NCI-H128 (cell line): Measurements from ENCODE around the gene SUV39H1.
"Not testable (repeated sequence)": the region's sequence is repeated elsewhere in the genome, so short reads cannot be mapped to it uniquely, and the experiment has no call there.

ENCODE experiments used
- DNase-seq: peaks from one replicate; lab custom pipeline; 2025; ENCODE audit not compliant: unreplicated experiment; lab: John Stamatoyannopoulos, UW

The SUV39H1 gene, protein sequence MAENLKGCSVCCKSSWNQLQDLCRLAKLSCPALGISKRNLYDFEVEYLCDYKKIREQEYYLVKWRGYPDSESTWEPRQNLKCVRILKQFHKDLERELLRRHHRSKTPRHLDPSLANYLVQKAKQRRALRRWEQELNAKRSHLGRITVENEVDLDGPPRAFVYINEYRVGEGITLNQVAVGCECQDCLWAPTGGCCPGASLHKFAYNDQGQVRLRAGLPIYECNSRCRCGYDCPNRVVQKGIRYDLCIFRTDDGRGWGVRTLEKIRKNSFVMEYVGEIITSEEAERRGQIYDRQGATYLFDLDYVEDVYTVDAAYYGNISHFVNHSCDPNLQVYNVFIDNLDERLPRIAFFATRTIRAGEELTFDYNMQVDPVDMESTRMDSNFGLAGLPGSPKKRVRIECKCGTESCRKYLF

GRCh38 chrX:48696301-48696908 is at the start of gene SUV39H1:
Gene SUV39H1, plus strand, starts transcription at chrX:48696734. Its CDS starts 51 bp downstream, at chrX:48696785.
- peak; percentile 66 for DNase-seq

DNA sequence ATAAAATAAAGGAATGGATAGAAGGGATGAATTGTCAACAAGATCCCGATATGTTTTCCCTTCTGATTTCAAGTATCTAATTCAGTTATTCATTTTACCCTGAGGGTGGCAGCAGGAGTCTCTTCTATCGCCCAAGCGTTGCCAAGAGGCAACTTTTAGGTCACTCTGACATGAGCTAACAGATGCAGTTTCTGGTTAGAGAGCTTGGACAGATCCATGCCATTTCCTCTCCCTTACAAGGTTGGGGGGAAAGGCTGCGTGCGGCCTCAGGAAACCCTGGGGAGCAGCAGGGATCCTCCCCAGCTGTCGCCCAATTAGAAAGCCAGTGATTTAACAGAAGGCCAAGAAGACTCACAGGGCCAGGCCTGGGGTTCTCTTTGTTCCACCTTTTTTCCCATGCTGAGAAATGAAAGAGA is 48.2 kb upstream of the SUV39H1 start:
- DNase-seq = peak; percentile 9

DNA sequence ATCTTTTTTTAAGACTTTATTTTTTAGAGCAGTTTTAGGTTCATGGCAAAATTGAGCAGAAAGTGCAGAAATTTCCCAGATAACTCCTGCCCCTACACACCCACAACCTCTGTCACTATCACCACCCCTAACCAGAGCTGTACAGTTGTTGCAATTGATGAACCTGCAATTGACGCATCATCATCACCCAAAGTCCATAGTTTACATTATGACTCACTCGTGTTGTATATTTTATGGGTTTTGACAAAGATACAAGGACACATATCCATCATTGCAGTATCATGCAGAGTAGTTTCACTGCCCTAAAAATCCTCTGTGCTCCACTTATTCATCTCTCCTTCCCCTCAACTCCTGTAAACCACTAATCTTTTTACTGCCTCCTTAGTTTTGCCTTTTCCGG is 47.4 kb upstream of the SUV39H1 start:
- no peak for DNase-seq

- not testable (repeated sequence) for DNase-seq
These were observed 44.4 kb upstream of the SUV39H1 start for GRCh38 chrX:48652055-48652579.

GRCh38 chrX:48654746-48655145 is 41.8 kb upstream of the SUV39H1 start:
- not testable (repeated sequence) for DNase-seq

DNA sequence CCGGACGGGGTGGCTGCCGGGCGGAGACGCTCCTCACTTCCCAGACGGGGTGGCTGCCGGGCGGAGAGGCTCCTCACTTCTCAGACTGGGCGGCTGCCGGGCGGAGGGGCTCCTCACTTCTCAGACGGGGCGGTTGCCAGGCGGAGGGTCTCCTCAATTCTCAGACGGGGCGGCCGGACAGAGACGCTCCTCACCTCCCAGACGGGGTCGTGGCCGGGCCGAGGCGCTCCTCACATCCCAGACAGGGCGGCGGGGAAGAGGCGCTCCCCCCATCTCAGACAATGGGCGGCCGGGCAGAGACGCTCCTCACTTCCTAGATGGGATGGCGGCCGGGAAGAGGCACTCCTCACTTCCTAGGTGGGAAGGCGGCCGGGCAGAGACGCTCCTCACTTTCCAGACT is 36.8 kb upstream of the SUV39H1 start:
- DNase-seq = not testable (repeated sequence)

DNA sequence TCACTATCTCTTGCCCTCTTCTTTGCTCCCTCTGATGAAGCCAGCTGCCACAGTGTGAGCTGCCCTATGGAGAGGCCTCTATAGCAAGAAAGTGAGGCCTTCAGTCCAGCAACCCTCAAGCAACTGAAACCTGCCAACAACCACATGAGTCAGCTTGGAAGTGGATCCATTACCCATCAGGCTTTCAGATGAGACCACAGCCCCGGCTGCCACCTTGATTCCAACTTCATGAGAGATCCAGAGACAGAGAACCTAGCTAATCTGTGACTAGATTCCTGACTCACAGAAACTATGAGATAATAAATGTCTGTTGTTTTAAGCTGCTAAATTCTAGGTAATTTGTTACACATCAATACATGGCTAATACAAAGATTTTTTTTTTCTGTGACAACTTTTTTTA is 33.3 kb upstream of the SUV39H1 start:
- DNase-seq = no peak

GRCh38 chrX:48664156-48664555 is 32.4 kb upstream of the SUV39H1 start:
- DNase-seq = no peak

DNA sequence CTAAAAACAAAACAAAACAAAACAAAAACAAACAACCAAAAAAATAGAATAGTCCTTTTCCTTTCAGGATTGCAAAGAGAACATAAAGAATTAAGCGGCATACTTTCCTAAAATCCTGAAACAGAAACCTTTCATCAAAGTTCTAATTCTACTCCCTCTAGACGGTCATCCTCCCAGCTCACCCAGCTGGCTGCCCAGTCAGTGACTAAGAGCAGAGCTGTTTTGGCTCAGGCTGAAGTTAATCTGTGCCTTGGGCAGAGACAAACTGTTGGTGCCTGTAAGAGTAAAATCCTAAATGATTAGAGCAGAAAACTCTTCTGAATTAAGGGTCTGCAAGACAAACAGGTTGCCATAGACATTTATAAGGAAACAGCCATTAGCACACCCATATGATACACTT is 30.5 kb upstream of the SUV39H1 start:
- DNase-seq = no peak

DNA sequence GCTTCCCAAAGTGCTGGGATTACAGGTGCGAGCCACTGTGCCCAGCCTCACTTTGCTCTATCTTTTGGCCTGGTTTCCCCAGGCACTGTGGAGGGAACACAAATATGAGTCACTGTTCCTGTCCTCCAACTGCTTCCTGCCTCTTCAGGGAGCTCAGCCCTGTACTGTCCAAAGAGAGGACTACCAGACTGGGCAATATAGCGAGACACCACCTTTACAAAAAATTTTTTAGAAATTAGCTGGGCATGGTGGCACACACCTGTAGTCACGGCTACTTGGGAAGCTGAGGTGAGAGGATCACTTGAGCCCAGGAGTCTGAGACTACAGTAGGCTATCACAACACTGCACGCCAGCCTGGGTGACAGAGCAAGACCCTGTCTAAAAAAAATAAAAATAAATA is 29.9 kb upstream of the SUV39H1 start:
- DNase-seq = no peak

DNA sequence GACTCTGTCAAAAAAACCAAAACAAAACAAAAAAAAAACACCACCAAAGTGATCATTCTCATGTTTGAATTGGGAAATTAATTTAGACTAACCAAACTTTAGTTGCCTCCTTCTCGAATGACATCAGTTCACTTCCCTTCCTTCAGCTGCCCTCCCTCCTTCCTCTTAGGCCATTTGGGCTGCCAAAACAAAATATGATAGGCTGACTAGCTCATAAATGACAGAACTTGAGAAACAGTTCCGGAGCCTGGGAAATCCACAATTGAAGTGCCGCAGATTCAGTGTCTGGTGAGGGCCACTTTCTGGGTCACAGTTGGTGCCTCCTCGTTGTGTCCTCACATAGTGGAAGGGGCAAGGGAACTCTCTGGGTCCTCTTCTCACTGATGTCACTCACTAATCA is 29.0 kb upstream of the SUV39H1 start:
- DNase-seq = no peak

GRCh38 chrX:48668187-48668586 is 28.3 kb upstream of the SUV39H1 start:
- not testable (repeated sequence) for DNase-seq

DNA sequence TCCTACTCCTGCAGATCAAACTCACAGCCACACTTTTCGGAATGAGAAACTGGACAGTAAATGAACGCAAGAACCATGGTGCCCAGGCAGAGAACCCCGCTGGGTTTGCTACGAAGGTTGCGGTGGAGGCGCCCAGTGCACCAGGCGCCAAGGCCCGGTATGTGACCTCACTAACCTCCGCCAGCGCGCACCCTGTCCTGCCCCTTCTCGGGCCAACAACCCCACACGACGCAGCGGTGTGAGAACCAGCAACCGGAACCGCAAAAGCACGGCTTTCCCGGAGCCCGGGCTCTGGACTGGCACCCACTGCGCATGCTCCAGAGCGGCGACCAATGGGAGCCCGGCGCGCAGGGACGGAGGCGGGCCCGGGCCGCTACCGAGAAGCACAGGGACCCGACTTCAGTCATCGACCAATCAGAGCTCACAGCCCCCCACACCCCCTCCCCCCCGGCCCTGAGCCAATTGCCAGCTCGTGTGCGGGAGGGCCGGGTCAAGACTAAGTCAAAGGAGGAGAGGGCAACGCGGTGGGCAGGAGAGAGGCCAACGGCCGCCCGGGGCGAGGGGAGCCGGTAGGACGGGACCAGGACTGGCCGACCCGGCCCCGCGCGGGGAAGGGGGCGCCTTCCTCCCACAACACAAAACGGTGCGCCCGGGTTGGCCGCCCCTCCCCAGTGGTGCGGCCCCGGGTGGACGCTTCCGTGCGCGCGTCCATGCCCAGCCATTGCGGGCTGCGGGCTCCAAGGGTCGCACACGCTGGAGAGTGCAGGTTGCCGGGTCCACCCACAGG is 20.2 kb upstream of the SUV39H1 start:
- peak; percentile 73 for DNase-seq

DNA sequence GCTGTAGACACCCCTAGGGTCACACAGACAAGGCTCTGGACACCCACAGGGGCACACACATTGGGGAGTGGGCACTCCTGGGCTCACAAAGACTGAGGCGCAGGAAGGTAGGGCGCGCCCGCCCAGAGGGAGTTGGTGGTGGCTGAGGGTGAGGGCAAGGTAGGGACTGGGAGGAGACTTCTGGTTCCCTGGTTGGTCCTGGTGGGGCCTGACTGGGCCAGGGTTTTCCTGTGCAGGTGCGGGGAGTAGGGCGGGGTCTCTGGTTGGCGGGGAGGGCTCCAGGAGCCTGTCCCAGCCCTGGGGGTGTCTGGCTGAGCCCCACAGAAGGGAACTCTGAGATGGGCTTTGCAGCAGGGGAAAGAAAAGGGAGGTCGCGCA is 19.7 kb upstream of the SUV39H1 start:
- no peak for DNase-seq

DNA sequence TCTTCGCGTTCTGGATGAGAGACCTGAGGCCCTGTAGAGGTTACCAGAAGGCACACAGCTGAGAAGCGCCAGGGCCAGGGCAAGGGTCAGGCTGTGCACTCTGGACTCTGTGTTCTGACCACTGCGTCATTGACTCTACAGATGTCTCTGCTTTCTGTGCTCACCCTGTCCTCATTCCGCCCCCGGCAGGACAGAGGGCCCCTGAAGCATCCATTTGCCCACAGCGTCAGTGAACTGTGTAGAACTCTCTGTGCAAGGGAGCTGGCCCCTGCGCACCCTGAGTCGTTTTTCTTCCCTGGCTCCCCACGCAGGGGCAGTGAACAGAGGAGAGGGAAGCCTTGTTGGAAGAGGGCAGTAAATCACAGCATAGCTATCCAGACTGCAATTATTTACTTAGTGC is 19.0 kb upstream of the SUV39H1 start:
- no peak for DNase-seq

DNA sequence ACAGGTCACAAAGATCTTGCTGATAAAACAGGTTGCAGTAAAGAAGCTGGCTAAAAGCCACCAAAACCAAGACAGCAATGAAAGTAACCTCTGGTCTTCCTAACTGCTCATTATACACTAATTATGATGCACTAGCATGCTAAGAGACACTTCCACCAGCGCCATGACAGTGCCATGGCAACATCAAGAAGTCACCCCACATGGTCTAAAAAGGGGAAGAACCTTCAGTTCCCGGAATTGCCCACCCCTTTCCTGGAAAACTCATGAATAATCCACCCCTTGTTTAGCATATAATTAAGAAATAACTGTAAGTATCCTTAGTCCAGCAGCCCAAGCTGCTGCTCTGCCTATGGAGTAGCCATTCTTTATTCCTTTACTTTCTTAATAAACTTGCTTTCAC is 16.1 kb upstream of the SUV39H1 start:
- DNase-seq = not testable (repeated sequence)

GRCh38 chrX:48680925-48681324 is 15.6 kb upstream of the SUV39H1 start:
- not testable (repeated sequence) for DNase-seq

- DNase-seq = no peak
These were observed 14.9 kb upstream of the SUV39H1 start for GRCh38 chrX:48681539-48682183.

DNA sequence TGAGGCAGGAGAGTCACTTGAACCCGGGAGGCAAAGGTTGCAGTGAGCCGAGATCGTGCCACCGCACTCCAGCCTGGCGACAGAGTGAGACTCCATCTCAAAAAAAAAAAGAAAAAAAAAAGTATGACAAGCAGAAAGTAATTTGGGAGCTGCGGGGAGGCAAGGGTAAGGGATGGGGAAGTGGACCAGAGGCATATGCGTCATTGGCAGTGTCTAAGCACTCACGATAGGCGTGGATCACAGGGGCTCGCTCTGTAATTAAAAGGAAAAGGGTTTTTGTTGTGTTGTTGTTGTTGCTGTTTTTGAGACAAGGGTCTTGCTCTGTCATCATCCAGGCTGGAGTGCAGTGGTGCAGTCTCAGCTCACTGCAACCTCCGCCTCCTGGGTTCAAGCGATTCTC is 13.7 kb upstream of the SUV39H1 start:
- DNase-seq = not testable (repeated sequence)

GRCh38 chrX:48683411-48683982 is 13.0 kb upstream of the SUV39H1 start, which contains the start of gene WAS:
Gene WAS, plus strand, starts transcription at chrX:48683799. Its CDS starts 55 bp downstream, at chrX:48683854.
- no peak for DNase-seq

- no peak for DNase-seq
These were observed 12.4 kb upstream of the SUV39H1 start for GRCh38 chrX:48684134-48684533.
